GM19043 (cell line): ENCODE measurements around the gene RHO.
"Not testable (repeated sequence)": the region's sequence is repeated elsewhere in the genome, so short reads cannot be mapped to it uniquely, and the experiment has no call there.

Experiments used
- ATAC-seq: cut with Tn5 transposase; IDR thresholded peaks from one replicate; pipeline ENCODE4 v1.9.1; 2021; ENCODE audit warnings: low read depth; ENCODE audit not compliant: unreplicated experiment

Gene RHO

GRCh38 chr3:129498603-129499488 is 29.6 kb upstream of the RHO start:
- ATAC-seq, result not testable (repeated sequence)

GRCh38 chr3:129499604-129500333 is 28.7 kb upstream of the RHO start:
- not testable (repeated sequence) for ATAC-seq

- ATAC-seq, result no peak
Observed at GRCh38 chr3:129500334-129500658, 28.1 kb upstream of the RHO start.

- ATAC-seq, result no peak
Observed at GRCh38 chr3:129501630-129502029, 26.8 kb upstream of the RHO start.

GRCh38 chr3:129502641-129503408 is 25.6 kb upstream of the RHO start:
- ATAC-seq, result no peak

GRCh38 chr3:129503471-129504291 is 24.8 kb upstream of the RHO start:
- ATAC-seq, result no peak

GRCh38 chr3:129504471-129505100 is 23.9 kb upstream of the RHO start:
- ATAC-seq, result no peak

GRCh38 chr3:129505341-129505740 is 23.1 kb upstream of the RHO start:
- ATAC-seq, result no peak

GRCh38 chr3:129506231-129506742 is 22.2 kb upstream of the RHO start:
- no peak for ATAC-seq

- no peak for ATAC-seq
Observed at GRCh38 chr3:129507181-129507831, 21.1 kb upstream of the RHO start.

GRCh38 chr3:129512595-129512994 is 15.8 kb upstream of the RHO start:
- ATAC-seq, result no peak

- ATAC-seq, result no peak
Observed at GRCh38 chr3:129513705-129514104, 14.7 kb upstream of the RHO start.

- ATAC-seq, result no peak
Observed at GRCh38 chr3:129514110-129514509, 14.3 kb upstream of the RHO start.

GRCh38 chr3:129514563-129514962 is 13.9 kb upstream of the RHO start:
- ATAC-seq, result no peak

GRCh38 chr3:129515108-129515820 is 13.2 kb upstream of the RHO start:
- not testable (repeated sequence) for ATAC-seq

- not testable (repeated sequence) for ATAC-seq
Observed at GRCh38 chr3:129515821-129516432, 12.5 kb upstream of the RHO start.

- no peak for ATAC-seq
Observed at GRCh38 chr3:129517516-129517915, 10.9 kb upstream of the RHO start.

GRCh38 chr3:129518038-129518561 is 10.3 kb upstream of the RHO start:
- ATAC-seq, result no peak
